ENCODE results near the gene CHD9NB.

CHD9NB gene

DNA sequence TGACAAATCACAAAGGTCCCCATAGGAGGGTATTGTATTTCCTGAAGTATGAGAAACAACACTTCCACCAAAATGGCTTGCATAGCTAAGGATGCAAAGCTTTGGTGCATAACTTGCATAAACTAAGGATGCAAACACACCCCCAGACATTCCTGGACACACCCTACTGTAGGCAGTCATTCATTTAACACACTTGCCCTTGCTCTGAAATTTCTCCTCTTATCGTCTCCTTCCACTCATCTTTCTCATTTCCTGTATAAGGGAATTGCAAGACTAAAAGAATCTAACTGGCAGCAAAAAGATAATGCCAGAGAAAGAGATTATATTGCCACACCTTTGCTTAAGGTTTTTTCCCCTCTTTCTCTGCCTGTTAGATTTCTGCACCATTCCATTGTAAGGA is 30.4 kb upstream of the CHD9NB start:
- TF ChIP-seq CTCF (IDR thresholded peaks at IDR 0.05; ENCODE audit: control insufficient read depth, extremely low read depth, insufficient read depth): no peak

DNA sequence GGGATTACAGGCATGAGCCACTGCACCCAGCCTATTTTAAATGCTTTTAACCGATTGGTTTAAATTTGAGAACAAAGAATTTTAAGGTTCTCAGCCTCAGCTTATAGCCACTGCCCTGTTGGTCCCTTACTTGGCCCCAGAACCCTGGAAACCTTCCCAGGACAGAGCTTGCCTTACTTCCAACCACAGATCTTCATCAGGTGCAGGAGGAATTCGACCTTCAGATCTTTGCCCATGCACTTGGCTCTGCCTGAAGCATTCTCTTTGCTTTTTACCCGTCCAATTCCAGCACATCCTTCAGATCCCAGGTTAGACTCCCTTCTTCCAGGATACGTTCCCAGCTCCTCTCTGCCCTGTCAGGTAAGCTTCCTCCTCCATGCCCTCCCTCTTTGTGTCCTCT is 29.8 kb upstream of the CHD9NB start:
- H3K4me3 ChIP-seq (ENCODE audit: low read depth, low read length): no peak overlapping the region
- no peak for DNase-seq (ENCODE audit: low read depth)
- TF ChIP-seq CTCF (IDR thresholded peaks at IDR 0.05; ENCODE audit: control insufficient read depth, extremely low read depth, insufficient read depth): no peak

More for the DNA sequence above, 30.4 kb upstream of the CHD9NB start:
- DNase-seq (ENCODE audit: low read depth): no peak
- H3K4me3 ChIP-seq (ENCODE audit: low read depth, low read length): no peak overlapping the region

- no peak for DNase-seq (ENCODE audit: low read depth)
- no peak for TF ChIP-seq CTCF (IDR thresholded peaks at IDR 0.05; ENCODE audit: control insufficient read depth, extremely low read depth, insufficient read depth)
- no peak overlapping the region for H3K4me3 ChIP-seq (ENCODE audit: low read depth, low read length)
Measured at GRCh38 chr16:53081686-53082407, 29.1 kb upstream of the CHD9NB start.

DNA sequence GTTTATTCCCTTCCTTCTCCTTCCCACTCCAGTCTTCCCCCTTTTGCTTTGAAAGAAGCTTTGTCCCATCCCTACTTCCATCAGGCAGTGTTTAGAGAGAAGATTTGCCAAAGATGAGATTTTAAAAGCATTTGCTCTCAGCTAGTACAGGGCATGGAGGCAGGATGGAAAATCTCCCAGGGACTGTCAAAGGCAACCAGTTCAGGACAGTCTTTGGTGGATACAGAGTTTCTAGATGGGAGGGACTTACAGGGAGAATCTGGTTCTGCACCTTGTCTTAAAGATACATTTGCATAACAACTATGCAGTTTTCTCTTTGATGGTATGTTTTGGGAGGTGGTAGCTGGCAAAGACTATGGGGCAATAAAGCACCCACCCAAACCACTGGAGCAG is 28.3 kb upstream of the CHD9NB start:
- TF ChIP-seq CTCF (IDR thresholded peaks at IDR 0.05; ENCODE audit: control insufficient read depth, extremely low read depth, insufficient read depth): no peak
- no peak overlapping the region for H3K4me3 ChIP-seq (ENCODE audit: low read depth, low read length)
- DNase-seq (ENCODE audit: low read depth): no peak

DNA sequence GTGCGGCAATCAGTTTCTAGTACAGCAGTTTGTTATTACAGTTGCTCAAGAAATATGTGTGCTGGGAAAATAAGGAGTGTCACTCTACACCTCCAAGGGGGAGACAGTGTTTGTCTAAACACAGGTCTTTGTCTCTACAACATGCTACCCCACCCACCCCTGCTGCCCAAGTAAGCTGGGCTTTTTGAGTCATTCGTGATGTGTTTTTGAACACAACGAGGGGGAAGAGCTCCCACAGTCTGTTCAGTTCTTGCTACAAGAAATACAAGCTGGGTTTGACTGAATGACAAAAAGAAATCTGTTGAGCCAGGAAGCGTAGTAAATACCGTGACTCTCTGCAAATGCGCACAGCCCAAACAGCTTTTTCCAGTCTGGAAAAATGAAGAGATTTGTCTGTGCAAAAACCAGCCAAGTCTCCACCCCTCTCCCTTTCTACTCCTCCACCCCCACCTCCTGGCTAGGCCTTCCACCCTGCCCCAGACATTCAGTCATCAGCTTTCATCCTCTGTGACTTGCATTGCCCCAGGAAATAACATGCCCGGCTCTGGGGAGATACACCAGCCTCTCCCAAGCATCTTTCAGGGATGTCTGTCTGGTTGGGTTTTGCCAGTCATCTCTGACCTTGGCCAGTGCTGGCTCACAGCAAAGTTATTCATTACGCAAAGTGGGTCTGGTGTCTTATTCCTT is 27.8 kb upstream of the CHD9NB start:
- peak; percentile 52 for DNase-seq (ENCODE audit: low read depth)
- TF ChIP-seq CTCF (IDR thresholded peaks at IDR 0.05; ENCODE audit: control insufficient read depth, extremely low read depth, insufficient read depth): no peak
- peak overlapping the region; percentile 6; the same call in 1 of the 2 replicates for H3K4me3 ChIP-seq (ENCODE audit: low read depth, low read length)

GRCh38 chr16:53078765-53079485 is 26.2 kb upstream of the CHD9NB start:
- no peak overlapping the region for H3K4me3 ChIP-seq (ENCODE audit: low read depth, low read length)
- no peak for DNase-seq (ENCODE audit: low read depth)
- no peak for TF ChIP-seq CTCF (IDR thresholded peaks at IDR 0.05; ENCODE audit: control insufficient read depth, extremely low read depth, insufficient read depth)

All from LNCaP clone FGC (cell line).